NCI-H1436 (cell line): ENCODE measurements around the gene TAGLN2.
"Not testable (repeated sequence)": the region's sequence is repeated elsewhere in the genome, so short reads cannot be mapped to it uniquely, and the experiment has no call there.

Experiments used
- DNase-seq: peaks from one replicate; lab custom pipeline; 2025; lab: John Stamatoyannopoulos, UW

The TAGLN2 gene

DNA sequence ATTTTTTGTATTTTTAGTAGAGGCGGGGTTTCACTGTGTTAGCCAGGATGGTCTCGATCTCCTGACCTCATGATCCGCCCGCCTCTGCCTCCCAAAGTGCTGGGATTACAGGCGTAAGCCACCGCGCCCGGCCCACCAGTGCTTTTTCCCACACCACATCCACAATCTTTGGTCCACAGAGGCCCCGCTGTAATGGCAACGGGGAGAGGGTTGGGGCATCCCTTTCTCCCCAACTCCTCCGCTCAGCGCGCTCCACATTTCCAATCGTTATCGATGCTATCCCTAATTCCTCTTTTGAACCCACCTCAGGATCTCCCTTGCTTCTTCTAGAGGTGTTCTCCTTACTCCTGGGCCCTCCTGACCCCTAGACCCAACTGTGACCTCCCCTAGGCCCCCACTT lies 25.7 kb downstream of the TAGLN2 start:
- DNase-seq: not testable (repeated sequence)

GRCh38 chr1:159898527-159898926 lies 26.8 kb downstream of the TAGLN2 start:
- no peak for DNase-seq

GRCh38 chr1:159897962-159898361 lies 27.3 kb downstream of the TAGLN2 start:
- DNase-seq: no peak

GRCh38 chr1:159896546-159896930 lies 28.8 kb downstream of the TAGLN2 start:
- no peak for DNase-seq

DNA sequence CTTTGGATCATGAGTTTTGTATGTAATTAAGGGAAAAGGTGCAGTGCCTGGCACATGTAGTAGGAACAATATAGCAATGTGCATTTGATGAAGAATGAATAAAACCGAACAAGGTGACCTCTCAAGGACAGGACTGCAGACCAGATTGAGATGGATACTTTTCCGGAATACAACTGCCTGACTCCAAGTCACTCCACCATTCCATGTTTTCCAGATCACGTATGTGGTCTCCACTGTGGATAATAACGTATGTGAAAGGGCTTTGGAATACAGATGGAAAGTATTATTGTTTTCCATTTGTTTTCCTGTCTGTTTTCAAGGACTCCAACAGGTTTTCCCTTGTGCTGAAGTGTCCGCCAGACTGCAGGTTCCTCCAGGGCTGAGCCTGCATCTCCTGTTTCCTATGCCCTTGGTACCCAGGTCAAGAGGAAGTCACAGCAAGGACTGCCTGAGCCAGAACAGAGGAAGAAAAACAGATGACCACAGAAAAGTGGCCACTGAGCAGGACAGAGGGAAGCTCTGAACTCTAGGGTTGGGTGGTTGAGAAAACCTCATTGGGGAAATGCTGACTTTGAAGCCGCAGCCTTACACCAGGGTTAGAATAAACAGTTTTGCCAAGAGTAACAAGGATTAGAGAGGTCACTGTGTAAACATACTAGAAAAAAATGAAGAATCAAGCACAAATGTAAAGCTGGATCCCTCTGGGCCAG lies 29.3 kb downstream of the TAGLN2 start:
- DNase-seq: no peak

GRCh38 chr1:159895286-159895685 lies 30.0 kb downstream of the TAGLN2 start:
- no peak for DNase-seq

GRCh38 chr1:159892944-159893343 lies 32.4 kb downstream of the TAGLN2 start:
- no peak for DNase-seq

DNA sequence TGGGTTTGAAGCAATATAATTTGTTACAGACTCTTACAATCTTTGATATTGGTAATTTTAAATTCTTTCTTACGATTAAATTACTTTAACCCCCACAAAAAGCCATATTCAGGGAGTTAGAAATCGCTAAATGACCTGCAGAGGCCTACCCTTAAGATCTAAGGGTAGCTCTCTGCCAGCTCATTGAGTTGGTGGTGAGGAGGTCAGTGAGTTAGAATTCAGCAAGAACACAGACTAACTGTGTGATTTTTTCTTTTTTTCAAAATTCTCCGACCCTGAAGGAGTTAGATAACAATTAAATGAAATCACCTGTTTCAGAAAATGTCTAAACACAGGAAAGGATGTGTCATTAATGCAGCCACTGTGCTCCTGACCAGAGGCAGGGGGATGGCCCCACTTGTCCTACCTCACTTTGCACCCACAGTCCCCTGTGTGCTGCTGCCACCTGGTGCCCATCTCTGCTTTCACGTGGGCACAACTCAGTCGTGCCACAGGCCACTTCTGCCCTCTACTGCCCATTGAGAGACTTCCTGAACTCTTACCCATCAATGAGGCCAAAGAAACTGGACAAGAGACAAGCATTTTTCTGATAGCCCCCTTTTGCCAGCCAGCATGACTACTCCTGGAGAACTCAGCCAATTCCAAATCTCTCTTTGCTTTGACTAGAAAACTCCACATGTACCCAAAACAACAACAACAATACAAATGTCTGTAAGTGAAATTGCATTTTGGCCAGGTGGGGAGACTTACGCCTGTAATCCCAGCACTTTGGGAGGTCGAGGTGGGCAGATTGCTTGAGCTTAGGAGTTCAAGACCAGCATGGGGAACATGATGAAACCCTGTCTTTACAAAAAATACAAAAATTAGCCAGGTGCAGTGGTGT lies 33.8 kb downstream of the TAGLN2 start:
- peak; percentile 89 for DNase-seq

- DNase-seq: no peak
Observed at GRCh38 chr1:159890390-159890789, 34.9 kb downstream of the TAGLN2 start.

DNA sequence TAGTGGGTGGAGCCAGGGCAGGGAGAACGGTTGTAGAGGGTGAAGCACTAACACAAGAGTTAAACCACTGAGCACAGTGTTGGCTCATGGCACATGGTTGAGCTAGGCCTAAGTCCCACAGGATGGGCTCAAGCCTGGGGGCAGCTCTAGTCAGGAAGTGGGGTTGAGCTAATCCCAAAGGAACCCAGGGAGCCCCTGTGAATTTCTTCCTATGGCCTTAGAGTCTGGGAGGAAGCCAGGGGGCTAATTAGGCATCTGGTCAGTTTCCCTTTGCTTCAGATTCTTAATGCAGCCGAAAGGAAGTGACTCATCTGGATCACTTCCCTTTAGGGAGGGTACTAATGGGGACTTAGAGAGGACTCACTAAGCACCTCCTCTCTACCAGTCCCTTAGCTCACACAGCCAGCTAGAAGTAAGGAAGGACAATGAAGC lies 35.5 kb downstream of the TAGLN2 start:
- DNase-seq: no peak

- DNase-seq: no peak
Observed at GRCh38 chr1:159889202-159889601, 36.1 kb downstream of the TAGLN2 start.

GRCh38 chr1:159884296-159884695 lies 41.0 kb downstream of the TAGLN2 start:
- DNase-seq: no peak

DNA sequence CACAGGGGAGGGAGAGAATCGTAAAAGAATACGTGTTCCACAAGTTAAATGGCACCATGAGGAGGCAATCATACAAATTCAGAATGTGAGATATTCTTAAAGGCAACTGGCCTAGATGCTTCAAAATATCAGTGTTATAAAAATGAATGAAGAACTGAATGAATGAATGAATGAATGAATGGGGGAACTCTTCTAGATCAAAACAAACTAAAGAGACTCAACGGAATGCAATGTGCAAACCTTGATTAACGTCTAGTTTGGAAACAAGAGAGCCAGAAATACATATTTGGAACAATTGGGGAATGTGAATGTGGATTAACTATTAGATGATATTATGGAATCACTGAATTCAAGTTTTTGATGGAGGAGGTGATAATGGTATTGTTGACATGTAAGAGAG lies 42.2 kb downstream of the TAGLN2 start:
- no peak for DNase-seq

GRCh38 chr1:159882527-159882862 lies 42.8 kb downstream of the TAGLN2 start:
- no peak for DNase-seq

- DNase-seq: peak; percentile 80
Observed at GRCh38 chr1:159881622-159882526, 43.4 kb downstream of the TAGLN2 start.

GRCh38 chr1:159880430-159880829 lies 44.9 kb downstream of the TAGLN2 start:
- DNase-seq: no peak

- no peak for DNase-seq
Observed at GRCh38 chr1:159879977-159880376, 45.3 kb downstream of the TAGLN2 start.

GRCh38 chr1:159879136-159879535 lies 46.2 kb downstream of the TAGLN2 start:
- no peak for DNase-seq

DNA sequence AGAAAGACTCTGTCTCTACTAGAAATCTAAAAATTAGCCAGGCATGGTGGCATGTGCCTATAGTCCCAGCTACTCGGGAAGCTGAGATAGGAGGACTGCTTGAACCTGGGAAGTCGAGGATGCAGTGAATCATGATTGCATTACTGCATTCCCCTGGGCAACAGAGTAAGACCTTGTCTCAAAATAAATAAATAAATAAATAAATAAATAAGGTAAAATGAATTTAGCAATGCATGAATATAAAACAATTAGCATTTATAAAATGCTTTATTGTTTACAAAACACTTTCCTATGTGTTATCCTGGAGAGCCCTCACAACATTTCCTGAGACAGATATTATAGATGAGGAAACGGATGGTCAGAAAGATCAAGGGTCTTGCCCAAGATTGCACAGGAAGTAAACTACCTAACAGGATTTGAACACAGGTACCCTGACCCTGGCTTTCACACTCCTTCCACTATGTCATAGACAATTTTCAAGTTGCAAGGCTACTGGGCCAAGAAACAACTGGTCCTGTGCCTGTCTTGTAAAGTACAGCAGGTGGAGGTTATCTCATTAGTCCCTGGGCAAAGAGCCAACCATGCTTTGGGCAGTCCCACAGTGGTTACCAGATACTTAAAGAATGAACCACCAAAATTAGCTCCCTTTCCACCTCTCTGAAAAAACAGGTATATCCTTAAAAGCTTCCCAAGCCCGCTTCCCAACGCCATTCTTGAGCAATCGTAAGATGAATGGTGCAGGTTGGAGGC lies 47.4 kb downstream of the TAGLN2 start:
- DNase-seq: peak; percentile 28

- no peak for DNase-seq
Observed at GRCh38 chr1:159873530-159874143, 51.7 kb downstream of the TAGLN2 start.

GRCh38 chr1:159872891-159873290 lies 52.4 kb downstream of the TAGLN2 start:
- DNase-seq: no peak
